Mesothelial cell of epicardium (in vitro differentiated cells): ENCODE results near the gene IRAK1BP1. TPM values are rescaled to one million over a fixed set of nuclear protein-coding genes. Genes with fewer than 3 reads are reported as not detected.
"Not testable (repeated sequence)": the region's sequence is repeated elsewhere in the genome, so short reads cannot be mapped to it uniquely, and the experiment has no call there.

Experiments used
- DNase-seq, 2 experiments: peaks; one replicate each; pipeline ENCODE4 v3.0.0; 2021; ENCODE audit warnings: low spot score in 2 of 2; ENCODE audit not compliant: unreplicated experiment in 2 of 2
- H3K27ac Mint-ChIP-seq: 2 replicates; pipeline ENCODE4 v1.8.0; 2021; ENCODE audit warnings: mixed read lengths
- H3K27me3 Mint-ChIP-seq: 2 replicates; pipeline ENCODE4 v1.8.0; 2021; ENCODE audit warnings: low read depth, mixed read lengths
- H3K36me3 Mint-ChIP-seq: 2 replicates; pipeline ENCODE4 v1.8.0; 2021; ENCODE audit warnings: mixed read lengths
- H3K4me1 Mint-ChIP-seq: 2 replicates; pipeline ENCODE4 v1.8.0; 2021; ENCODE audit warnings: mixed read lengths
- H3K4me3 Mint-ChIP-seq: 2 replicates; pipeline ENCODE4 v1.8.0; 2021; ENCODE audit warnings: mild to moderate bottlenecking, moderate library complexity, mixed read lengths
- H3K9me3 Mint-ChIP-seq: 2 replicates; pipeline ENCODE4 v1.8.0; 2021; ENCODE audit warnings: mixed read lengths
- total RNA-seq: library from RNA; stranded (reverse); gene quantifications from 3 replicates; pipeline ENCODE4 v1.2.1, GENCODE V29; 2021
- TF ChIP-seq, protein P1 (sequence below): fragments of 200-600 bp; sonication (generic); IDR thresholded peaks from one replicate; pipeline ENCODE4 v1.5.0; 2021; ENCODE audit warnings: antibody characterized with exemption; ENCODE audit not compliant: unreplicated experiment

Gene IRAK1BP1
- total RNA-seq, 1 donor from 2014 or later: 7.8 TPM

DNA sequence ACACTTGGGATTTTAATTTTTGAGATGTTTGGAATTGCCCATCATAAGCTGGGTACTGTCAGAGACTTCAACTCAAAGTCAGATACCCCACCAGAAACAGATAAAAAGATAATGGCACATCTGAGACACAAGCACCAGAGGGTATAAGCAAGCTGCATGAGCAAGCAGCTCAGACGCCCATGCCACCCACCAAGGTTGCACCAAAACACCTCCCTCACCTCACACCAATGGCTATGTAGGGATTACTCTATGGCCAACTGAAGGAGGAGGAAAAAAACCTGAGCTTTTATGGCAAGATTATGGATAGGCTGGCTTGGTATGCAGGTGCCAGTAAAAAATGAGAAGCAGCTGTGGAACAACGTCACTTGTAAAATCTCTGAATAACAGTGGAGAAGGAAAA is 3.8 kb upstream of the IRAK1BP1 start:
- Mint-ChIP-seq H3K4me1 (peaks cover 17% of the 10 kb centered on the region), H3K27me3 (no peaks in the 10 kb centered on the region), H3K36me3 (peaks cover under 1% of the 10 kb centered on the region), H3K27ac (no peak overlapping the region), H3K4me3 (no peak overlapping the region), H3K9me3 (peaks cover 7% of the 10 kb centered on the region)
- DNase-seq: no peak
- TF ChIP-seq, protein P1, sequence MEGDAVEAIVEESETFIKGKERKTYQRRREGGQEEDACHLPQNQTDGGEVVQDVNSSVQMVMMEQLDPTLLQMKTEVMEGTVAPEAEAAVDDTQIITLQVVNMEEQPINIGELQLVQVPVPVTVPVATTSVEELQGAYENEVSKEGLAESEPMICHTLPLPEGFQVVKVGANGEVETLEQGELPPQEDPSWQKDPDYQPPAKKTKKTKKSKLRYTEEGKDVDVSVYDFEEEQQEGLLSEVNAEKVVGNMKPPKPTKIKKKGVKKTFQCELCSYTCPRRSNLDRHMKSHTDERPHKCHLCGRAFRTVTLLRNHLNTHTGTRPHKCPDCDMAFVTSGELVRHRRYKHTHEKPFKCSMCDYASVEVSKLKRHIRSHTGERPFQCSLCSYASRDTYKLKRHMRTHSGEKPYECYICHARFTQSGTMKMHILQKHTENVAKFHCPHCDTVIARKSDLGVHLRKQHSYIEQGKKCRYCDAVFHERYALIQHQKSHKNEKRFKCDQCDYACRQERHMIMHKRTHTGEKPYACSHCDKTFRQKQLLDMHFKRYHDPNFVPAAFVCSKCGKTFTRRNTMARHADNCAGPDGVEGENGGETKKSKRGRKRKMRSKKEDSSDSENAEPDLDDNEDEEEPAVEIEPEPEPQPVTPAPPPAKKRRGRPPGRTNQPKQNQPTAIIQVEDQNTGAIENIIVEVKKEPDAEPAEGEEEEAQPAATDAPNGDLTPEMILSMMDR: no peak

DNA sequence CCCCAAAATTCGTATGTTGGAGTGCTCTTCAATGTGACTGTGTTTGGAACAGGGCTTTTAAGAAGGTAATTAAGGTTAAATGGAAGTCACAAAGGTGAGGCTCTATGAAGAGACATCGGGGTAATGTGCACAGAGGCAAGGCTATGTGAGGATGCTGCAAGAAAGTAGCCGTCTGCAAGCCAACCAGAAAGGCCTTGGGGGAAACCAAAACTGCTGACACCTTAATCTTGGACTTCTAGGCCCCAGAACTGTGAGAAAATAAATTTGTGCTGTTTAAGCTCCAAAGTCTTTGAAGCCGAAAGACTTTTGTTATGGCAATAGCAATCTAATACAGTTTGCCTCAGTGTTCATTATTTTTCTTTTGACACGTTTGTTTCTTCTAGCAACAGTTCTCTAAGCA is 2.4 kb upstream of the IRAK1BP1 start:
- TF ChIP-seq, protein P1: no peak
- Mint-ChIP-seq H3K4me3 (no peak overlapping the region), H3K4me1 (peaks cover 19% of the 10 kb centered on the region), H3K27me3 (no peaks in the 10 kb centered on the region), H3K27ac (no peak overlapping the region), H3K9me3 (peaks cover under 1% of the 10 kb centered on the region), H3K36me3 (no peaks in the 10 kb centered on the region)
- DNase-seq: no peak

- peaks cover 6% of the 10 kb centered on the region for H3K36me3 Mint-ChIP-seq
- peak overlapping the region; percentile 97 for H3K27ac Mint-ChIP-seq
- no peak for DNase-seq
- TF ChIP-seq, protein P1: no peak
- H3K4me3 Mint-ChIP-seq: peak overlapping the region; percentile 97
- no peaks in the 10 kb centered on the region for H3K27me3 Mint-ChIP-seq
- no peaks in the 10 kb centered on the region for H3K9me3 Mint-ChIP-seq
- peaks cover 22% of the 10 kb centered on the region for H3K4me1 Mint-ChIP-seq
Observed at GRCh38 chr6:78867020-78867369, 356 bp upstream of the IRAK1BP1 start.

DNA sequence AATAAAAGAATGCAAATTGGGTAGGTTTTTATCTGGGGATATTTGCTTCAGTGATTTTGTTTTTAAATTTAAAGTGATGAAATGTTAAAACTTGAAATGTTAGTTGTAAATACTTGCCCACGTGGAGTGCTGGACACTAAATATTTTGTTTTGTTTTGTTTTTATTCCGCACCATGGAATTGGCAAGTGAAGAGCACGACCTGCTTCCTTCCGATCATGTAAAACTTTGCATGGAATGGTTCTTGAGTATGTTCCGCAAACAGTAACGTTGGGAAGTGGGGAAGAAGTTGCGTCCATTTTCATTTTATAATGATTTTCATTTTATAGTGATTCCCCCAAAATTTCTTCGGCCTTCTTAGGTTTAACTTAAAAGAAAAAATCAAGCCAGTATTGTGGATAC is 765 bp downstream of the IRAK1BP1 start:
- Mint-ChIP-seq H3K36me3 (peaks cover 8% of the 10 kb centered on the region), H3K9me3 (no peaks in the 10 kb centered on the region), H3K4me1 (peaks cover 22% of the 10 kb centered on the region), H3K27ac (peak overlapping the region; percentile 97), H3K27me3 (no peaks in the 10 kb centered on the region), H3K4me3 (peak overlapping the region; percentile 97)
- DNase-seq: no peak
- TF ChIP-seq, protein P1: no peak

- no peaks in the 10 kb centered on the region for H3K27me3 Mint-ChIP-seq
- H3K9me3 Mint-ChIP-seq: peaks cover 30% of the 10 kb centered on the region
- peaks cover 60% of the 10 kb centered on the region for H3K36me3 Mint-ChIP-seq
- H3K27ac Mint-ChIP-seq: no peak overlapping the region
- TF ChIP-seq, protein P1: no peak
- no peak for DNase-seq
- H3K4me1 Mint-ChIP-seq: no peaks in the 10 kb centered on the region
- H3K4me3 Mint-ChIP-seq: no peak overlapping the region
Observed at GRCh38 chr6:78875505-78875904, 8.2 kb downstream of the IRAK1BP1 start.

GRCh38 chr6:78883651-78884050 is 16.3 kb downstream of the IRAK1BP1 start:
- Mint-ChIP-seq H3K27me3 (no peaks in the 10 kb centered on the region), H3K36me3 (peaks cover 33% of the 10 kb centered on the region), H3K4me3 (no peak overlapping the region), H3K9me3 (peaks cover 24% of the 10 kb centered on the region), H3K27ac (no peak overlapping the region), H3K4me1 (no peaks in the 10 kb centered on the region)
- DNase-seq: no peak
- TF ChIP-seq, protein P1: no peak

DNA sequence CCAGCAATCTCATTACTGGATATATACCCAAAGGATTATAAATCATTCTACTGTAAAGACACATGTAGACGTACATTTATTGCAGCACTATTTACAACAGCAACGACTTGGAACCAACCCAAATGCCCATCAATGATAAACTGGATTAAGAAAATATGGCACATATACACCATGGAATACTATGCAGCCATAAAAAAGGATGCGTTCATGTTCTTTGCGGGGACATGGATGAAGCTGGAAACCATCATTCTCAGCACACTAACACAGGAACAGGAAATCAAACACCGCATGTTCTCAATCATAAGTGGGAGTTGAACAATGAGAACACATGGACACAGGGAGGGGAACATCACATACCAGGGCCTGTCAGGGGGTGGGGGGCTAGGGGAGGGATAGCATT is 22.6 kb downstream of the IRAK1BP1 start:
- not testable (repeated sequence) for H3K4me3 Mint-ChIP-seq, H3K27me3 Mint-ChIP-seq, DNase-seq, H3K4me1 Mint-ChIP-seq, H3K27ac Mint-ChIP-seq
- Mint-ChIP-seq H3K9me3 (peaks cover 23% of the 10 kb centered on the region), H3K36me3 (peaks cover 40% of the 10 kb centered on the region)
